ENCODE measurements around the gene MED6.

- TF ChIP-seq, protein P1, sequence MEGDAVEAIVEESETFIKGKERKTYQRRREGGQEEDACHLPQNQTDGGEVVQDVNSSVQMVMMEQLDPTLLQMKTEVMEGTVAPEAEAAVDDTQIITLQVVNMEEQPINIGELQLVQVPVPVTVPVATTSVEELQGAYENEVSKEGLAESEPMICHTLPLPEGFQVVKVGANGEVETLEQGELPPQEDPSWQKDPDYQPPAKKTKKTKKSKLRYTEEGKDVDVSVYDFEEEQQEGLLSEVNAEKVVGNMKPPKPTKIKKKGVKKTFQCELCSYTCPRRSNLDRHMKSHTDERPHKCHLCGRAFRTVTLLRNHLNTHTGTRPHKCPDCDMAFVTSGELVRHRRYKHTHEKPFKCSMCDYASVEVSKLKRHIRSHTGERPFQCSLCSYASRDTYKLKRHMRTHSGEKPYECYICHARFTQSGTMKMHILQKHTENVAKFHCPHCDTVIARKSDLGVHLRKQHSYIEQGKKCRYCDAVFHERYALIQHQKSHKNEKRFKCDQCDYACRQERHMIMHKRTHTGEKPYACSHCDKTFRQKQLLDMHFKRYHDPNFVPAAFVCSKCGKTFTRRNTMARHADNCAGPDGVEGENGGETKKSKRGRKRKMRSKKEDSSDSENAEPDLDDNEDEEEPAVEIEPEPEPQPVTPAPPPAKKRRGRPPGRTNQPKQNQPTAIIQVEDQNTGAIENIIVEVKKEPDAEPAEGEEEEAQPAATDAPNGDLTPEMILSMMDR (IDR thresholded peaks at IDR 0.05; ENCODE audit: low read depth, low read length): no peak
- TF ChIP-seq POLR2A (IDR thresholded peaks at IDR 0.05; ENCODE audit: extremely low read depth, insufficient read length): no peak
- TF ChIP-seq, protein P2, sequence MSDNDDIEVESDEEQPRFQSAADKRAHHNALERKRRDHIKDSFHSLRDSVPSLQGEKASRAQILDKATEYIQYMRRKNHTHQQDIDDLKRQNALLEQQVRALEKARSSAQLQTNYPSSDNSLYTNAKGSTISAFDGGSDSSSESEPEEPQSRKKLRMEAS (IDR thresholded peaks at IDR 0.05; ENCODE audit: low read depth, low read length): no peak
Measured at GRCh38 chr14:70638416-70638815, 38.0 kb upstream of the MED6 start.

Data from NB4 (cell line).